ENCODE results near the gene IFFO2. TPM values are rescaled to one million over a fixed set of nuclear protein-coding genes. Genes with fewer than 3 reads are reported as not detected.

IFFO2 gene
- total and polyA plus RNA-seq, 2 experiments from 2014 or later, result 0.71 to 7.5 TPM

DNA sequence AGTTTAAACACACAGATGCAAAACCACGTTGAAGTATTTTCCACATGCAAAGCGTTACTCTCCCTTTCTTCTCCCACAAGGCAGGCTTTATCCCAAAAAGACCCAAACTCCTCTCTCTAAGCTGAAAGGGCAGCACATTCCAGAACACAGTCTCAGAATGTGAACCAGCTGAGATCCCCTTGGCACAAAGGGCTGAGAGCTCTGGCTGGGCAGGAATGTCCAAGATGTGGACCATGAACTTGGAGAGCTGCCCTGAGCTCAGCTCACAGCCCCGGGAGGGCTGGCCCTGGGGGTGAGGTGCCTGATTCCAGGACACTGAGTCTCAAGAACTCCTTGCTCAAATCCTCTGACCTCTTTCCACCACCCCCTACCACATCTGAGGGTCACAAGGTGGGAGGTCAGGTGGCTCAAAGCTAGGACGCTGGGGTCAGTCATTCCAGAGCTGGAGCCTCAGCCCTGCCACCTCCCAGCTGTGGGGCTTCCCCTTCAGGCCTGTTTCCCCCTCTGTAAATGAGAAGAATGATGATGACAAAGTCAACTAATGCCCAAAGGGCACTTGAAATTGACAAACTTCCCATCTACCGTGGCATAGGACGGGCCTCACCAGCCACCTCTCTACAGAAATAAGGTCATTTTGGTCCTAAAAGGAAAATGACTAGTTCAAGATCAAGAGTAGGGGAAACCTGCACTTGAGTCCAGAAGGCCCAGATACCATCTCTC, 65.6 kb downstream of the IFFO2 start:
- no peak for DNase-seq (ENCODE audit: low spot score)
- Mint-ChIP-seq H3K4me3 (no peak overlapping the region), H3K27me3 (ENCODE audit: insufficient read depth, low read depth, poor library complexity) (peaks cover 6% of the 10 kb centered on the region), H3K36me3 (ENCODE audit: low read depth) (no peaks in the 10 kb centered on the region; the same call in 2 of the 3 replicates), H3K27ac (peak overlapping the region; percentile 66; the same call in 1 of the 2 replicates), H3K9me3 (no peaks in the 10 kb centered on the region), H3K4me1 (no peaks in the 10 kb centered on the region)
- no peak overlapping the region for H3K4me3 ChIP-seq
- no peak for TF ChIP-seq STAT1 (IDR thresholded peaks at IDR 0.05; ENCODE audit: unreplicated experiment)
- TF ChIP-seq CREB1 (CRISPR knock-in tag; IDR thresholded peaks at IDR 0.05; ENCODE audit: low read depth), result no peak
- TF ChIP-seq JUNB (IDR thresholded peaks at IDR 0.05; ENCODE audit: unreplicated experiment), result no peak
- TF ChIP-seq POLR2AphosphoS5 (IDR thresholded peaks at IDR 0.05; ENCODE audit: low read depth), result no peak
- no peak for TF ChIP-seq REST (IDR thresholded peaks at IDR 0.05; ENCODE audit: unreplicated experiment)
- no peak for TF ChIP-seq EZH2 (IDR thresholded peaks at IDR 0.05; ENCODE audit: low read depth, unreplicated experiment)
- TF ChIP-seq, protein P1, sequence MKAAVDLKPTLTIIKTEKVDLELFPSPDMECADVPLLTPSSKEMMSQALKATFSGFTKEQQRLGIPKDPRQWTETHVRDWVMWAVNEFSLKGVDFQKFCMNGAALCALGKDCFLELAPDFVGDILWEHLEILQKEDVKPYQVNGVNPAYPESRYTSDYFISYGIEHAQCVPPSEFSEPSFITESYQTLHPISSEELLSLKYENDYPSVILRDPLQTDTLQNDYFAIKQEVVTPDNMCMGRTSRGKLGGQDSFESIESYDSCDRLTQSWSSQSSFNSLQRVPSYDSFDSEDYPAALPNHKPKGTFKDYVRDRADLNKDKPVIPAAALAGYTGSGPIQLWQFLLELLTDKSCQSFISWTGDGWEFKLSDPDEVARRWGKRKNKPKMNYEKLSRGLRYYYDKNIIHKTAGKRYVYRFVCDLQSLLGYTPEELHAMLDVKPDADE (IDR thresholded peaks at IDR 0.05), result no peak
- TF ChIP-seq ZNF114 (CRISPR knock-in tag; IDR thresholded peaks at IDR 0.05), result no peak
- TF ChIP-seq ZNF462 (CRISPR knock-in tag; IDR thresholded peaks at IDR 0.05), result no peak
- TF ChIP-seq CTCF (conservative IDR thresholded peaks at IDR 0.05; ENCODE audit: low read depth in 2 of 2), result no peak
- no peak for TF ChIP-seq EZH2phosphoT487 (IDR thresholded peaks at IDR 0.05; ENCODE audit: unreplicated experiment)
- no peak for TF ChIP-seq NANOG (IDR thresholded peaks at IDR 0.05; ENCODE audit: borderline replicate concordance)
- no peak for TF ChIP-seq ZNF331 (CRISPR knock-in tag; IDR thresholded peaks at IDR 0.05; ENCODE audit: low read depth)
- no peaks in the 10 kb centered on the region; the same call in 1 of the 2 replicates for H3K79me2 ChIP-seq (replicated peaks; ENCODE audit: insufficient read depth)
- H2AFZ ChIP-seq, result no peak overlapping the region
- no peaks in the 10 kb centered on the region; the same call in 1 of the 2 replicates for H4K20me1 ChIP-seq (replicated peaks; ENCODE audit: insufficient read depth)
- H3K27ac ChIP-seq (ENCODE audit: low read depth), result no peak overlapping the region
- H3K4me1 ChIP-seq (ENCODE audit: insufficient read depth), result no peaks in the 10 kb centered on the region
- H3K9me2 ChIP-seq (ENCODE audit: insufficient read depth), result no peaks in the 10 kb centered on the region
- H3K4me2 ChIP-seq, result no peak overlapping the region
- ATAC-seq, result peak; percentile 53
- no peaks in the 10 kb centered on the region for H3F3A ChIP-seq (replicated peaks; ENCODE audit: low read depth)
- H3K36me3 ChIP-seq (ENCODE audit: insufficient read depth), result no peaks in the 10 kb centered on the region
- H3K27me3 ChIP-seq (ENCODE audit: insufficient read depth), result no peaks in the 10 kb centered on the region
